Endothelial cell of umbilical vein (primary cell): ENCODE measurements around the gene MAGEC3. TPM values are rescaled to one million over a fixed set of nuclear protein-coding genes. Genes with fewer than 3 reads are reported as not detected.

ENCODE experiments used
- BruUV-seq: library from RNA; stranded (reverse); fragments of 400-500 nt; replicated peaks from 2 replicates; lab custom pipeline; 2021; lab: Mats Ljungman, UMichigan
- CTCF ChIA-PET: fragments of 300-600, 350-600 bp; sonication (Branson Sonifier 250); formaldehyde crosslinking; loops from one replicate; lab custom pipeline; 2021; ENCODE audit warnings: antibody characterized with exemption, inconsistent platforms; lab: Charles Lee
- POLR2A ChIA-PET: fragments of 300-600, 350-600 bp; sonication (Branson Sonifier 250); formaldehyde crosslinking; loops from one replicate; lab custom pipeline; 2021; ENCODE audit warnings: antibody characterized with exemption, inconsistent platforms; lab: Charles Lee
- DNase-seq: peaks from one replicate; pipeline ENCODE4 v3.0.0-alpha.2; 2011; ENCODE audit warnings: low read depth, low spot score
- FAIRE-seq: peaks from 2 replicates; lab custom pipeline; 2011; peaks lifted over from hg19 to GRCh38; lab: Jason Lieb, UNC
- H2AFZ ChIP-seq: 2 replicates; pipeline ENCODE4 v1.6.0; 2012; ENCODE audit warnings: low read depth, low read length, control low read depth, inconsistent platforms
- H3K27ac ChIP-seq: 2 replicates; pipeline ENCODE4 v1.5.1; 2011; ENCODE audit warnings: low read depth, mild to moderate bottlenecking, control low read depth, low read length, moderate library complexity; ENCODE audit not compliant: insufficient read depth
- H3K27me3 ChIP-seq, 2 experiments: 2 replicates each; pipeline versions ENCODE4 v1.6.0 to v1.6.1; 2011; ENCODE audit warnings: low read length in 2 of 2, mixed read lengths in 1 of 2; ENCODE audit not compliant: control insufficient read depth in 2 of 2, insufficient read depth in 2 of 2
- H3K36me3 ChIP-seq, 2 experiments: 2 replicates in 1 of 2; 3 replicates in 1 of 2; pipeline ENCODE4 v1.5.1; 2011; ENCODE audit warnings: low read length in 2 of 2, mild to moderate bottlenecking in 1 of 2, moderate library complexity in 1 of 2; ENCODE audit not compliant: control insufficient read depth in 2 of 2, insufficient read depth in 2 of 2; ENCODE audit errors: extremely low read depth in 1 of 2
- H3K4me1 ChIP-seq: 3 replicates; pipeline ENCODE4 v1.5.1; 2011; ENCODE audit warnings: mild to moderate bottlenecking, low read length; ENCODE audit not compliant: control insufficient read depth, insufficient read depth; ENCODE audit errors: extremely low read depth
- H3K4me2 ChIP-seq: 2 replicates; pipeline ENCODE4 v1.6.1; 2011; ENCODE audit warnings: low read length, control low read depth, mixed read lengths; ENCODE audit not compliant: insufficient read depth
- H3K4me3 ChIP-seq, 3 experiments: fragments of 200-600 bp in 1 of 3; sonication (generic), shearing (Covaris generic) in 1 of 3; replicated peaks in 1 of 3; 2 replicates each; pipeline ENCODE4 v1.5.1; 2011 to 2016; ENCODE audit warnings: control low read depth in 3 of 3, low read length in 3 of 3, mild to moderate bottlenecking in 2 of 3, inconsistent platforms in 1 of 3, low read depth in 1 of 3, moderate library complexity in 1 of 3; ENCODE audit not compliant: insufficient read depth in 1 of 3
- H3K79me2 ChIP-seq: 2 replicates; pipeline ENCODE4 v1.6.0; 2012; ENCODE audit warnings: low read length, inconsistent platforms; ENCODE audit not compliant: control insufficient read depth, insufficient read depth
- H3K9ac ChIP-seq: replicated peaks from 2 replicates; pipeline ENCODE3; 2011; ENCODE audit warnings: low read length, control low read depth; ENCODE audit not compliant: insufficient read depth; ENCODE audit errors: extremely low read depth
- H3K9me1 ChIP-seq: replicated peaks from 3 replicates; pipeline ENCODE4 v1.6.0; 2011; ENCODE audit warnings: mild to moderate bottlenecking, low read length; ENCODE audit not compliant: control insufficient read depth, insufficient read depth; ENCODE audit errors: extremely low read depth
- H3K9me3 ChIP-seq: replicated peaks from 2 replicates; pipeline ENCODE4 v1.5.1; 2012; ENCODE audit warnings: low read length, inconsistent platforms; ENCODE audit not compliant: control insufficient read depth, insufficient read depth
- H4K20me1 ChIP-seq: replicated peaks from 2 replicates; pipeline ENCODE3; 2011; ENCODE audit warnings: mild to moderate bottlenecking, low read length; ENCODE audit not compliant: control insufficient read depth, insufficient read depth; ENCODE audit errors: extremely low read depth
- GATA2 ChIP-seq: IDR thresholded peaks from 2 replicates; pipeline ENCODE4 v1.7.0; 2011; ENCODE audit warnings: low read depth, mild to moderate bottlenecking, moderate library complexity, mixed read lengths, low read length; ENCODE audit not compliant: insufficient read length, insufficient read depth
- JUN ChIP-seq: IDR thresholded peaks from 2 replicates; pipeline ENCODE4 v1.6.1; 2011; ENCODE audit warnings: borderline replicate concordance, low read depth; ENCODE audit not compliant: insufficient read length, insufficient read depth
- MYC ChIP-seq: IDR thresholded peaks from one replicate; pipeline ENCODE4 v1.6.1; 2011; ENCODE audit warnings: mild to moderate bottlenecking, low read depth, low read length
- POLR2A ChIP-seq: IDR thresholded peaks from 2 replicates; pipeline ENCODE4 v1.6.1; 2012; ENCODE audit warnings: low read depth, mild to moderate bottlenecking, control low read depth, low read length
- dilution Hi-C: fragments of 300-500 bp; cut with MboI; formaldehyde crosslinking; loops from one replicate; pipeline ENCODE4 v1.15.0; 2019; ENCODE audit warnings: low sequenced_read_pairs; ENCODE audit not compliant: extremely low pct_ligation_motif_present
- intact Hi-C: fragments of 100-400 bp; cut with micrococcal nuclease; formaldehyde crosslinking; loops from one replicate; pipeline ENCODE4 v1.10.0; 2022
- polyA plus RNA-seq, 4 experiments: library from polyadenylated mRNA; depleted of rRNA in 3 of 4; stranded (reverse) in 3 of 4; unstranded in 1 of 4; fragments of >200 nt; gene quantifications; 2 replicates each; pipeline versions ENCODE4 v1.2.1 to v1.2.3, GENCODE V29; 2011 to 2012; ENCODE audit warnings: missing spikeins in 1 of 4
- total RNA-seq: library from RNA; stranded (reverse); gene quantifications from 2 replicates; pipeline ENCODE4 v1.2.3, GENCODE V29; 2021
- TF ChIP-seq, protein P1 (sequence below): IDR thresholded peaks from 2 replicates; pipeline ENCODE4 v1.6.1; 2011; ENCODE audit not compliant: insufficient read depth, insufficient read length

Gene MAGEC3
- total and polyA plus RNA-seq, 2 donors (not counting 3 experiments of a cell fraction or from before 2014, with no cell fraction given), result 0.07 TPM; not detected in 1

DNA sequence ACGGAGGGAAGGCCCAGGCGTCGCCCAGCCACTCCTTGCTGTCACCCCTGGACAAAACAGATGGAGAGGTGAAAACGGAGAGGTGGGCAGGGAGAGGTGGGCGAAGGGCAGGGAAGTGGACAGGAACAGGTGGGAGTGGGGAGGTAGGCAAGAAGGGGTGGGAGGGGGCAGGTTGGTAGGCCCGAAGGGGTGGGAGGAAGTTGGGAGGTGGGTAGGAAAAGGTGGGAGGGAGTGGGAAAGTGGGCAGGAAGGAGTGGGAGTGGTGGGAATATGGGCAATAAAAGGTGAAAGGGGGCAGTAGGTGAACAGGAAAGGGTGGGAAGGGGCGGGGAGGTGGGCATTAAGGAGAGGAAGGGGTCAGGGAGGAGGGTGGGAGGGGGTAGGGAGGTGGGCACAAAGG, 56.6 kb downstream of the MAGEC3 start:
- H3K27ac ChIP-seq, result no peak overlapping the region
- H3K27me3 ChIP-seq, result no peaks in the 10 kb centered on the region
- no peaks in the 10 kb centered on the region for H3K9me3 ChIP-seq
- no peaks in the 10 kb centered on the region for H3K36me3 ChIP-seq
- no peaks in the 10 kb centered on the region for H4K20me1 ChIP-seq
- H3K4me3 ChIP-seq, result no peak overlapping the region
- intact Hi-C loops, result no loop called here
- H3K9ac ChIP-seq, result no peak overlapping the region
- DNase-seq (no peak), FAIRE-seq (no peak)
- no TSS peak for BruUV-seq
- no peaks in the 10 kb centered on the region for H3K9me1 ChIP-seq
- H3K4me2 ChIP-seq, result no peak overlapping the region
- no peak for TF ChIP-seq POLR2A
- TF ChIP-seq GATA2, result no peak
- TF ChIP-seq MYC, result no peak
- TF ChIP-seq JUN, result no peak
- ChIA-PET POLR2A (no interaction called here), CTCF (no interaction called here)
- no peaks in the 10 kb centered on the region for H3K4me1 ChIP-seq
- no peaks in the 10 kb centered on the region for H3K79me2 ChIP-seq
- dilution Hi-C loops, result no loop called here
- H2AFZ ChIP-seq, result no peak overlapping the region

DNA sequence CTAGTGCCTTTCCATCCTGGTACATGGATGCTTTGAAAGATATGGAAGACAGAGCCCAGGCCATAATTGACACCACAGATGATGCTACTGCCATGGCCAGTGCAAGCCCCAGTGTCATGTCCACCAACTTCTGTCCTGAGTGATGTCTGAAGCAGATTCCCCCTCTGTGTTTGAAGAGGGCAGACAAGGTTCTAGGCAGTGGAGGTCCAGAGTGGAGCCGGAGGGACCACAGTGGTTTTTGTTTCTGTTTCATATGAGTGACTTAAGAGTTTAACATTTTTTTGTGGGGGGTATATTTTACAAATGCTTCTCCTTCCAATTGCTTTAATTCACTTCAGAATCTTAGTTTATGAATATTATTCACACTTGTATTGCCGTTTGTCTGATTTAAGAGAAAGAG, 59.6 kb downstream of the MAGEC3 start:
- no peak for DNase-seq
- Histone ChIP-seq H3K9ac (no peak overlapping the region), H3K4me1 (no peaks in the 10 kb centered on the region), H2AFZ (no peak overlapping the region), H3K27me3 (no peaks in the 10 kb centered on the region), H3K9me3 (no peaks in the 10 kb centered on the region), H3K79me2 (no peaks in the 10 kb centered on the region), H3K4me2 (no peak overlapping the region), H3K27ac (no peak overlapping the region), H3K9me1 (no peaks in the 10 kb centered on the region), H4K20me1 (no peaks in the 10 kb centered on the region), H3K4me3 (no peak overlapping the region), H3K36me3 (no peaks in the 10 kb centered on the region)
- TF ChIP-seq, protein P1, sequence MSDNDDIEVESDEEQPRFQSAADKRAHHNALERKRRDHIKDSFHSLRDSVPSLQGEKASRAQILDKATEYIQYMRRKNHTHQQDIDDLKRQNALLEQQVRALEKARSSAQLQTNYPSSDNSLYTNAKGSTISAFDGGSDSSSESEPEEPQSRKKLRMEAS, result no peak
- TF ChIP-seq MYC, result no peak
- TF ChIP-seq POLR2A, result no peak
- no peak for TF ChIP-seq GATA2
- BruUV-seq, result no TSS peak
- POLR2A ChIA-PET, result no interaction called here
- intact Hi-C loops, result no loop called here
- dilution Hi-C loops, result no loop called here
- CTCF ChIA-PET, result no interaction called here
- FAIRE-seq, result no peak
